ENCODE results near the gene ZNF670. TPM values are rescaled to one million over a fixed set of nuclear protein-coding genes. Genes with fewer than 3 reads are reported as not detected.

The ZNF670 gene
- total and polyA plus RNA-seq, 9 of the 15 experiments (the other 6 are each of a cell fraction or from before 2014, with no cell fraction given), result 7.1 to 23.4 (median 11.8) TPM

- TF ChIP-seq, protein P1, sequence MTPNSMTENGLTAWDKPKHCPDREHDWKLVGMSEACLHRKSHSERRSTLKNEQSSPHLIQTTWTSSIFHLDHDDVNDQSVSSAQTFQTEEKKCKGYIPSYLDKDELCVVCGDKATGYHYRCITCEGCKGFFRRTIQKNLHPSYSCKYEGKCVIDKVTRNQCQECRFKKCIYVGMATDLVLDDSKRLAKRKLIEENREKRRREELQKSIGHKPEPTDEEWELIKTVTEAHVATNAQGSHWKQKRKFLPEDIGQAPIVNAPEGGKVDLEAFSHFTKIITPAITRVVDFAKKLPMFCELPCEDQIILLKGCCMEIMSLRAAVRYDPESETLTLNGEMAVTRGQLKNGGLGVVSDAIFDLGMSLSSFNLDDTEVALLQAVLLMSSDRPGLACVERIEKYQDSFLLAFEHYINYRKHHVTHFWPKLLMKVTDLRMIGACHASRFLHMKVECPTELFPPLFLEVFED (CRISPR knock-in tag; conservative IDR thresholded peaks at IDR 0.05), result no peak
- TF ChIP-seq BRD9 (IDR thresholded peaks at IDR 0.05; ENCODE audit: low read depth, partially characterized antibody) (no peak), RCOR1 (IDR thresholded peaks at IDR 0.05; ENCODE audit: borderline replicate concordance in 1 of 2, low read depth in 2 of 2, low read length in 2 of 2) (peak in 1 of 2 experiments; percentile 45; a peak in 1 of 4 replicates), SREBF1 (IDR thresholded peaks at IDR 0.05; ENCODE audit: borderline replicate concordance, low read depth, low read length) (no peak), ZNF583 (CRISPR knock-in tag; IDR thresholded peaks at IDR 0.05) (no peak), ZNF57 (CRISPR knock-in tag; IDR thresholded peaks at IDR 0.05) (no peak), RB1 (IDR thresholded peaks at IDR 0.05; ENCODE audit: low read depth) (peak; percentile 81; the same call in 1 of the 2 replicates), ZNF3 (CRISPR knock-in tag; IDR thresholded peaks at IDR 0.05) (no peak), CHCHD3 (CRISPR knock-in tag; IDR thresholded peaks at IDR 0.05) (no peak), MEF2A (IDR thresholded peaks at IDR 0.05; ENCODE audit: control insufficient read depth, low read depth, low read length) (no peak), PHB2 (IDR thresholded peaks at IDR 0.05; ENCODE audit: low read depth) (no peak), PHB (CRISPR knock-in tag; IDR thresholded peaks at IDR 0.05) (no peak), ZNF324 (CRISPR knock-in tag; IDR thresholded peaks at IDR 0.05) (no peak), ZBTB5 (IDR thresholded peaks at IDR 0.05) (no peak), GATAD2B (IDR thresholded peaks at IDR 0.05; ENCODE audit: borderline replicate concordance) (no peak), ELF4 (CRISPR knock-in tag; IDR thresholded peaks at IDR 0.05) (0 out of 2 replicates have a peak, but pooled peaks have one; percentile 39), JUN (IDR thresholded peaks at IDR 0.05; ENCODE audit: borderline replicate concordance, low read depth, low read length) (no peak), JUN (CRISPR knock-in tag; IDR thresholded peaks at IDR 0.05; ENCODE audit: borderline replicate concordance) (no peak), SP2 (IDR thresholded peaks at IDR 0.05; ENCODE audit: extremely low read depth, low read depth, low read length, poor library complexity, severe bottlenecking) (peak; percentile 32), CXXC5 (CRISPR knock-in tag; IDR thresholded peaks at IDR 0.05) (peak; percentile 84), FOXP4 (CRISPR knock-in tag; IDR thresholded peaks at IDR 0.05; ENCODE audit: borderline replicate concordance) (no peak; the same call in 1 of the 2 replicates), PCBP1 (IDR thresholded peaks at IDR 0.05; ENCODE audit: low read depth, low read length, poor library complexity, severe bottlenecking) (peak; percentile 63), ASH1L (IDR thresholded peaks at IDR 0.05; ENCODE audit: borderline replicate concordance, low read depth, partially characterized antibody) (peak; percentile 72), MEIS2 (IDR thresholded peaks at IDR 0.05; ENCODE audit: partially characterized antibody) (peak; percentile 97)
These were observed at the start of gene ZNF670 (continued) for GRCh38 chr1:247078258-247079140.

All from K562 (cell line).